Activated CD4-positive, alpha-beta T cell treated with anti-CD3 and anti-CD28 coated beads, Interleukin-2, amount 50 U/mL, for 4 hours (primary cell): ENCODE data around the gene PARVB.
A peak's percentile ranks its signal among the peaks of the same experiment; 100 is the strongest.
"Not testable (repeated sequence)": the region's sequence is repeated elsewhere in the genome, so short reads cannot be mapped to it uniquely, and the experiment has no call there.

Experiments
- DNase-seq, 2 experiments: peaks; one replicate each; pipeline ENCODE4 v3.0.0-alpha.2; 2020

The PARVB gene

DNA sequence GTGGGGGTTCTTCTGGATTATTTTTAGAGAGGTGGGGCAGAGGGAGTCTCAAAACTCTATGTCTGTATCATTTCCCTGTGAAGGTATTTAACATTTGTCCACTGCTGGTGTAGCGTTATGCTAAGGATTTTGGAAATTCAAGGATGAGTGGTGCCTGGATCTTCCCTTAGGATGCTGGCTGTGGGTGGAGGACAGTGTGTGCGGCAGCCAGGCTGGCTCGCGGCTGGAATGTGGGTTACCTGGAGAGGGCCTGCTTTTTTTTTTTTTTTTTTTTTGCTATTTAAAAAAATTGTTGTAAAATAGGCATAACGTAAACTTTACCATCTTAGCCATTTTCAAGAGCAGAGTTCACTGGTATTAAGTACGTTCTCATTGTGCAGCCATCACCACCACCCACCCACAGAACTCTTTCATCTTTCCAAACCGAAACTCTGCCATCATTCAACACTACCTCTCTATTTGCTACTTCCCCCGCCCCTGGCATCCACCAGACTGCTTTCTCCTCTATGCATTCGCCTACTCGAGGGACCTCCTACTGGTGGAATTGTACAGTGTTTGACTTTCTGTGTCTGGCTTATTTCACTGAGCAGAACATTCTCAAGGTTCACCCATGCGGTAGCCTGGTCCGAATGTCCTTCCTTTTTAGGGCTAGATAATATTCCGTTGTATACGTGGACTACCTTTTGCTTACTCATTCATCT lies 67.1 kb downstream of the PARVB start:
- DNase-seq = peak; percentile 5 to 29

DNA sequence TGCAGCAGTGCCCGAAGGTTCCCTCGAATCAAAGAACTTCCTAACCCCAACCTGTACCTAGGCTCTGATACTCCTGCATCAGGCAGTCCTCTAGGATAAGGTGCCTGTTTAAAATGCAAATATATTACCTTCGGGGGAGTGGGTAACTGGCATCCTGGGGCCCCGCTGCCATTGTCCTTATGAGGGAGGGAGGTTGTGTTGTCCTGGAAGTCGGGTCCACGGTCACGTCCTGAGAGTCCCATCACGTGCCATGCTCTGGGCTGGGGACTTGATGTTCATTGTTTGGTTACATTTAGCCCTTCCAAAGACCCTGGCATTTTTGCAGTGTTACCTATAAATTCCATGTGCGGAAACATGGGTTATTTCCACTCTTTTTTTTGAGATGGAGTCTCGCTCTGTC lies 67.6 kb downstream of the PARVB start:
- no peak for DNase-seq

DNA sequence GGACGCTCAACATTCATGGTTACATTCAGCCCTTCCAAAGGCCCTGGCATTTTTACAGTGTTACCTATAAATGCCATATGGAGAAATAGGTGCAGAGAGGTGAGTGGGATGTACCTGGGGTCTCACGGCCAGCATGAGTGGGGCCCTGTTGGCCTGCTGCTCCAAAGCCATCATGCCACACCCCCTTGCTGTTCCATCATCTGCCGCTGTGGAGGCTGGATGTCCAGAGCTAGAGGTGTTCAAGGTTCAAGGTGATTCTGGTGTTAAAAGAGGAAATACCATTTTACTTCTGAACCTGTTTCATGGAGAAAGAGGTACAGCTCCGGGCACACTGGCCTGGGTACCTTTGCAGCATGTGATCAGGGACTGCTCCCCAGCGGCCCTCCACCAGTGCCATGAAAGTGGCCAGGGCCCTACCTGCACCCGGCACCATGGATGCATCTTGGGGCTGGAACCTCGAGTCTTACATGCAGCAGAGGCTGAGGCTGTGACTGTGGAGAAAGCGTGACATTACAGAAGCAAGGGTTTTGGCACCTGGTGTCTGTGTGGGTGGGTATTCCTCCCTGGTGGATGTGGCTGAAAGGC lies 68.6 kb downstream of the PARVB start:
- DNase-seq = no peak

DNA sequence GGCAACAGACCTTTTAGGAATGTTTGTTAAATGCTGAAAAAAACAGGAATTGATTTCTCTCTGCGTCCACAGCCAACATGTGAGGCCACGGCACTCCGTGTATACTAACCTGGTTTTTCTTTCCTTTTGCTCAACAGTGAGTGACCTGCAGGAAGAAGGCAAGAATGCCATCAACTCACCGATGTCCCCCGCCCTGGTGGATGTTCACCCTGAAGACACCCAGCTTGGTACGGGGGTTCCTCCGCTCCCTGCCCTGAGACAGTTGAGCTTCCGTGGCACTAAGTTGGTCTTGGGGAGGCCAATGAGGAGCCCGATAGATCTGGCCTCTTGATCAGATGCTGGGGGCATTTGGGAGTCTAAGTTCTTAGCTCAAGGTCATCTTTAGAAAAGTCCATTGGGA lies 69.7 kb downstream of the PARVB start:
- no peak for DNase-seq

DNA sequence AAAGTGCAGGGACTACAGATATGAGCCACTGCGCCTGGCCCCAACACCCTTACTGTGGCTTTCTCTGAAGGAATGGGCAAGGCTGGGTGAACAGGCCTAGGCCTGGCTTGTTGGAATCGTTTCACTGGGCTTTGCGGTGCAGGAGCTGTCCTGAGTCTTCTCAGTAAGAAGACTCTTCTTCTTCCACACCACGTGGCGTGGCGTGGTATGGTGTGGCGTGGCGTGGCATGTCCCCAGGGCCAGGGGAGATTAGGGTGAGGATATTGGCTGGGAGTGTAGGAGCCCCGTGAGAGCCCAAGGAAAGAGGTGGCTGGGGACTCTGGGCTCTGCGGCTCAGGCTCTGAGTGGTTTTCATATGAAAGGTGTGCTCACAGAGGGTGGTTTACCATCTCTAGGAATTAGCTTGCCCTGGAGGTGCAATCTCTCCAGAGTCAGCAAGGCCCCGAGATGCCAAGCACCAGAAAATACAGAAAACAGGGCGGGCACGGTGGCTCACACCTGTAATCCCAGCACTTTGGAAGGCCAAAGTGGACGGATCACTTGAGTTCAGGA lies 70.7 kb downstream of the PARVB start:
- DNase-seq = no peak

DNA sequence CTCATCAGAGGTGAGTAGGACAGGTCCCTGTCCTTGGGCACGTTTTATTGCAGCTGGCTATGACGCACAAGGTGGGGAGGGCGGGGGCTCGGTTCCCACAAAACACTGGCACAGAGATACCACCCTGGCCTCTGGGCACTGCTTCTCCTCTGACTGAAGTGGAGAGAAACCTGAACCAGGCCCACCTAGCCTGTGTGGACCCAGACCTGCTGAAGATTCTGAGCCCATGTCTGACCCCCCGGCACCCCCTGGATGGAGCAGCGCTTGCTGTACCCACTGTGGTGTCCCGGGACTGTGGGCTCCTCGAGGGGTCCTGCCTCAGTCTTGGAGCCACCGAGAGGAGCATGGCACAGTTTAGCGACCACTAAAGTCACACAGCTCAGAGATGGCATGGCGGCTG lies 72.6 kb downstream of the PARVB start:
- no peak for DNase-seq

DNA sequence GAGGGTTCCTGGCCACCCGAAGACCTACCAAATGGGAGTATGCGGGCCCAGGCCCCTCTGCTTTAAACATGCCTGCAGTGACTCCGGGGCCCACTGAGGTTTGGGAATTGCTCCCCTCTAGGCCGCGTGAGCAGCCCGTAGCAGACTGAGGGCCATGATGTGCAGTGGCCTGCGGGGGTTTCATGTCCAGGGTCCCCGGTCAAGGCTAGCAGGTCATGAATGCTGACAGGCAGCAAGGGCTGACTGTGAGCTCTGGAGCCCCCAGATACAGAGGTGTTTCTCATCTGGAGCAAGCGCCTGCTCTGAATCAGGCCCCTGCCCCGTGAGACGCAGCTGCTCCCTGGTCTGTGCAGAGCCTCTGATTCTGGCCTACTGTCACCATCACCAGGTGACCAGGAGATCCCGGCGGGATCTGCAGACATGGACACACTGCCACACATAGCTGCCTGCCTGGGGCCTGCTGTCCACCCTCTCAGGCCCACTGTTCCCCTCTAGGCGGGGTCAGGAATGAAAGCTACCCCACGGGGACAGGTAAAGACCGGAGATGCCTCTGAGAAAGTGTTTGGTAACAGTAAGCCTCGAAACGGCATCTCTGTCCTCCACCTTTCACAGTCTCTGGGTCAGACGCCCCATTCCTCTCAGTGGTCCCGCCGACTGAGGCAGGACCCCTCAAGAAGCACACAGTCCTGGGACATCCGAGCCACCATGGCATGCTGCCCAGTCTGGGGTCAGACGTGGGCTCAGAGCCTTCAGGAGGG lies 73.3 kb downstream of the PARVB start:
- no peak for DNase-seq

DNA sequence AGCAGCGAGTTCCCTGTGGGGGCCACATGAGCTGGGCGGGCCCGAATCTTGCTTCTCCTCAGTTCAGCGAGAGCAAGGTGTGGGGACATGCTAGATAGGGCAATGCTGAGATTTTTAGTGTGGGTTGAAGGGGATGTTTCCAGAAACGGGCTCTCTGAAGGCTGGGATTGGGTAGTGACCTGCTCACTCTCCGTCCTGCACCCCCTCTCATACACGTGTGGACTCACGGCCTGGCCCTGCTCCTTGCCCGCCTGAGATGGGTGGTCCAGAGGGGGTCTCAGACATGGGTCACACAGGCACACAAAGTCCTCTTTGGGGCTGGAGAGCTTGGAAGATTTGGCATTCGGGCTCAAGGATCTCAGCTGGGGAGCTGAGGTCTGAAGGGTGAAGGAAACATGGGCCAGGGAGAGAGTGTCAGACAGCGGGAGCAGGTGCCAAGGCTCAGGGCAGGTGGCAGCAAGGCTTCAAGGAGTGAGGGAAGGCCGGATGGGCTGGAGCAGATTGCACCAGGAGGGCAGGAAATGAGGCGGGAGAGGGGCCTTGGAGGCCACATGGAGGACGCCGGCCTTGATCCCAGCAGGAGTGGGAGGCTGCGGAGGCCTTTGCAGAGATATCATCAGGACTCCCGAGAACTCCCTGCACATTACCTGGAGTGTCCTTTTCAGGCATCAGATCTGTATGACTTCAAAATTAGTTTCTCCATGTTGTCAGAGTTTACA lies 74.1 kb downstream of the PARVB start:
- DNase-seq = no peak

DNA sequence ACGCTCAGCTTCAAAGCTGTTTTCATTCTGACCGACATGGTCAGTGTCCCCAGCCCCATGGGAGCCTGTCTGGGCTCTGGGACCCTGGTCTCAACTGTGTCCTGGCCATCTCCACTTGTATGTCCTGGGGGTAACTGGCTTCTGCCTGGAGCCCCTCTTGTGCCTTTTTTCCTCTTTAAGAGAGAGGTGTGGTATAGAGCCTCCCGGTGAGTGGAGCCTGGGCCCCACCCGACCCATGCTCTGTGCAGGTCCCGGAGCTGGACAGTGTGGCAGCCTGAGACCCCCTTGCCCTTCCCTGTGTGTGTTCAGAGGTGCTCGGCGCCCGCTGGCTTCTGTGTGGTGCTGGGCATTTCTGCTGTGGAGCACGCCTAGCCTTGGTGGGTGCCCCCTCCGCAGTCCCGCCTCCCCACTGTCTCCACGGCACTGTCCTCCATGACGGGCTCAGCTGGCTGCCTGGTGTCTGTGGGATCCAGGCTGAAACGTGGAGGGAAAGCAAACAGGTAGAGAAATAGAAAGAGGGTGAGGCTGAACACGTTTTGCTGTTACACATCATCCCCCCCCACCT lies 74.9 kb downstream of the PARVB start:
- DNase-seq = no peak

DNA sequence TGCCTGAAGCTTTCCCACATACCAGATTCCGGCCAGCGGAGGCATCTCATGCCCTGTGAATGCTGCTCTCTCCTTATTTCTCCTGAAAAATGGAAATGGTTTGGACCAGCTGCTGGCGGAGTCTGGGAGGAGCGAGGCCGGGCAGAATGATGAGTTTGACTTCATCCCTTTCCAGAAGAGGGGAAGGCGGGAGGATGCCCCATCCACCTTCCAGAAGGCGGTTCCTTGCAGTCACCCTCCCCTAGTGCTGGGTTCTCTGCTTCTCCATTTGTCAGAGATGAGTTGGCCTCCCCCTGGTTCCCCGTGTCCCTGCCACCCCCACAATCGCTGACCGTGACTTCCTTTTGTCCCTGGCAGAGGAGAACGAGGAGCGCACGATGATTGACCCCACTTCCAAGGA lies 75.6 kb downstream of the PARVB start:
- no peak for DNase-seq

DNA sequence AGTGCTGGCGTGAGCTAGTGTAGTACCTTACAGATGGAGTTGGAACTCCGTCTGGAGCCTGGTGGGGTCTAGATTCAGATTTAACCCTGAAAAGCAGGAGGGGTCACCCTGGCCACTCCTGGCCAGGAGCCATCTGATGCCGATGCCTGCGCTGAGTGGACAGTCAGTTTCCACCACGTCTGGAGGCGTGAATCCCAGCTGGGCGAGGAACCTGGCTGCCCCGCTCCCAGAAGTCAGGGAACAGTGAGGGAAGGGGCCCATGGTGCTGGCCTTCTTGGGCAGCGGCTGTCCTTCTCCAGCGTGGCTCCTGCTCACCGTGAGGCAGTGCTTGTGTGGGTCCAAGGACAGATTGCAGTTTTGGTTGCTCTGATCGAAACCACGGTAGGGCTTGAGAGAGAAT lies 76.3 kb downstream of the PARVB start:
- DNase-seq = no peak

DNA sequence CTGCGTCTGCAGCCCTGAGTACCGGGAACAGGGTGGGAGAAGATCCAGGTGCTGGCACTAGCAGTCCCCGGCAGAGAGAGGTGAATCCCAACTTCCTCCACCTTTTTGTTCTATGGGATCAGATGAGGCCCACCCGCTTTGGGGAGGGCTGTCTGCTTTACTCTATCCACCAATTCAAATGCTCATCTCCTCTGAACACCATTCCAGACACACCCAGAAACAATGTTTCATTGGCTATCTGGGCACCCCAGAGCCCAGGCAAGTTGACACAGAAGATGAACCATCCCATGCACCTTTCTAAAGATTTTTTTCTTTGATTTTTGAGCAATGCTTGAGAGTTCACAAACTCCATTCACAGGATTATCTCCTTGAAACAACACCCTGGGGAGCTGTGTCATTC lies 78.0 kb downstream of the PARVB start:
- DNase-seq = no peak

DNA sequence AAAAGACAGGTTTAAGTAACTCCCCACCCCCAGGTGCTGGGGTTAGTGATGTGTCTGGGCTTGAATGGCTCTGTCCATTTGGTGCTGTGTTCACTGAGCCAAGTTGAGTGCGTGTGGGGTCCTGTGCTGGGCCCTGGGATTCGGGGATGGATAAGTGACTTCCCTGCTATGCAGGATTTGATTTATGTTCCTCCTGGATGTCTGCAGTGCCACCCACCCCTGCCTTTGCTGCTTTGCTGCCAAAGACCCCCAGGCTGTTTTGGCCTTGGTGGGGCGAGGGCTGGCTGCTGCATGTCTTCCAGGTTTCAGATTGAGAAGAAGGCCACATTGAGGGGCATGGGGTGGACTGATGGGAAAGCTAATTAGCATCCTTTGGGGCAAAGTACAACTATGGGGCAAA lies 78.8 kb downstream of the PARVB start:
- no peak for DNase-seq

DNA sequence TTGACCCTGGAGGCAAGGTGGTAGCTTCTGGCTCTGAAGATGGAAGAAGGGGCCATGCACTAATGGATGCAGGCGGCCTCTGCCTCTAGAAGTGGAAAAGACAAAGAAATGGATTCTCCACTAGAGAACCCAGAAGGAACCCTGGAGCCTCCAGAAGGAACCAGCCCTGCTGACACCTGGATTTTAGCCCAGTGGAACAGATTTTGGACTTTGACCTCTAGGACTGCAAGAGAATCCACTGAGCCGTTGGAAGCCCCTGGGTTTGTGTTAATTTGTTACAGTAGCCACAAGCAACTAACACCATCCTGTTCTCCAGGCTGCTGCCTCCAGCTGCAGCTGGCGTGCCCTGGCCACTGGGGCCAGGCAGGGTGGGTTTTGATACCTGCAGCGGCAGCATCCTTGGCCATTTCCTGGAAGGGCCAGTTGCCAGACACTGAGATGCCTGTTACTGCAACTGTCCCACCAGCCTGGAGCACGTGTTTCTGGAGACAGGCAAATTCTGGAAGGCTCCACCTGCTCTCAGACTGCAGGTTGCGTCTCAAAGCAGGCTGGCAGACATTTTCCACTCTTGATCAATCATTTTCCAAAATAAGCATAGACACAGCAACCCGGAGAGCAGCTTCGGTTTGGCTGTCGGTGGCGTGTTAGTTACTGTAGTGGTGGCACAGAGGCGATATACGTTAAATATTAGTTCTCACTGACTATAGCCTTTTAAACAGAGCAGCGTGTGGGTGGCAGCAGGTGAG lies 79.8 kb downstream of the PARVB start:
- no peak for DNase-seq

DNA sequence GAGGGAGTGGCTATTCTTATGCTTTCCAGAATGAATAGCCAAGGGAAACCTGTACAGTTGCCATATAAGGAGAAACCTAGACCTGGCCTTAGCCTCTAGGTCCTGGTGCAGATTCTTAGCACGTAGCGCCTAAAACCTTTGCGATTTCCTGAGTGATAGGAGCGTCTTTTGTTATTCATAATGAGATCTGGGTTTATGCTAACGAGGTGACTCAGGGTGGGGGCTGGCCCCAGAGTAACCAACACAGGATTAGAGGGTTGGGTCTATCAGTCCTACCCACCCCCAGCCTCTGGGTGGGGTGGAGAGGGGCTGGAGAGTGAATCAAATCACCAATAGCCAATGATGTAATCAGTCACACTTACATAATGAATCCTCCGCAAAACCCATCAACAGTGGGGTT lies 83.2 kb downstream of the PARVB start:
- DNase-seq = no peak

DNA sequence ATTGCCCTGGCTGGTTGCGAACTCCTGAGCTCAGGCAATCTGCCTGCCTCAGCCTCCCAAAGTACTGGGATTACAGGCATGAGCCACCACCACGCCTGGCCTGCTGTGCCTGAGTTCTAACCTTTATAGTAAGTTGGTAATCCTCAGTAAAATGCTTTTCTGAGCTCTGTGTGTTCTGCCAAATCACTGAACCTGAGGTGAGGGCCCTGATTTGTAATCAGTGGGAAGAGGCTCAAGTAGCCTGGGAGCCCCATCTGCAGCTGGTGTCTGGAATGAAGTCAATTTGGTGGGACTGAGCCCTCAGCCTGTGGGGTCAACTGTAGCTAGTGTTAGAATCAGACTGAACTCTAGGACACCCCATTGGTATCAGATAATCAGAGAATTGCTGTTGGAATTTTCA lies 84.0 kb downstream of the PARVB start:
- no peak for DNase-seq

DNA sequence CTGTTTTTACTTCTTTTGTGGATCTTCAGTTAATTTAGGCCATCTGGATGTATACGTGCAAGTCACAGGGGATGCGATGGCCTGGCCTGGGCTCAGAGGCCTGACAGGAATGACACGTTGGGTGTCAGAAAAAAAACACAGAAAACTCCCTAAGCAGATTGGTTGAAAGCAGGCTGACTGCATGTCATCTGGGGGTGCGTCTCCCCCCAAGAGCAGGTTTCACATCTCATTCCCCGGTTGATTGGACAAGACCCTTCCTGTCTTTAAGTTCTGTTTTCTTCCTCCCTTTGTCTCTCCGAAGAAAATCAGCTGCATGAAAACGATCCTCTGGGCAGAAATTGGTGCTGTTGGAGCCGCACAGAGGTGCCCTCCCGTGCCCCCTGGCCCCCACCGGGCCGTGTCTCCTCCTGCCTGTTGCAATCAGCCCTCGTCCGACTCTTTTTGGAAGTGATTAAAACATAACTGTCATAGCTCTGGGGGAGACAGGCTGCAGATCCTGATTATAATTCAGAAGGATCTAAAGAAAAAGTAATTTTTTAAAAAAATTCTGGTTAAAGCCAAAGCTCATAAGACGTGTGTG lies 84.8 kb downstream of the PARVB start:
- no peak for DNase-seq

DNA sequence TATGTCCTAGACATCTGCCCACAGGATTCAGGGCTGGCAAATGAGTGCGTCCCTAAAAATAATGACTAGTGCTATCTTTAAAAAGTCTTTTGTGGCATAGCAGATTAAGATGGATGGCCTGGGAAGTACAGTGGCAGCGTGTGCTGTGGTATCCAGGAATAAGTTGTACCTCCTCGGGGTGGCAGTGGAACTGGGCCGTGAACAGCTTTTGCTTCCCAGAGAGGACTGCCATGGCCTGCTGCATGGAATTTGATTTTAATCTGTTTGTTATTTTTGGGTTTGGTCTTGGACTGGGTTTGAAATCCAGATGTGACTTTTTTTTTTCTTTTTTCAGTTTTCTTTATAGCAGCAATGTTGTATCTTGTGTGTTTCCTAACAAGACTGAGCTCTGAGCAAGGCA lies 85.3 kb downstream of the PARVB start:
- DNase-seq = no peak

DNA sequence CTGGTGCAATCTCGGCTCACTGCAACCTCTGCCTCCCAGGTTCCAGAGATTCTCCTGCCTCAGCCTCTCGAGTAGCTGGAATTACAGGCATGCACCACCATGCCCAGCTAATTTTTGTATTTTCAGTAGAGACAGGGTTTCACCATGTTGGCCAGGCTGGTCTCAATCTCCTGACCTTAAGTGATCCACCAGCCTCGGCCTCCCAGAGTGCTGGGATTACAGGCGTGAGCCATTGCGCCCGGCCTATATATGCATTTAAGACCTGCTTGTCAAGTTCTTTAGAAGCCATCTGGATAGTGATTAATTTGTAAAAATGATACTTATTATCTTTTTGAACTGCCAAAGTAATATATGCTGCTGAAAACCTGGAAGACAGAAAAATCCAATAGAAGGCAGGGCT lies 86.6 kb downstream of the PARVB start:
- not testable (repeated sequence) for DNase-seq

DNA sequence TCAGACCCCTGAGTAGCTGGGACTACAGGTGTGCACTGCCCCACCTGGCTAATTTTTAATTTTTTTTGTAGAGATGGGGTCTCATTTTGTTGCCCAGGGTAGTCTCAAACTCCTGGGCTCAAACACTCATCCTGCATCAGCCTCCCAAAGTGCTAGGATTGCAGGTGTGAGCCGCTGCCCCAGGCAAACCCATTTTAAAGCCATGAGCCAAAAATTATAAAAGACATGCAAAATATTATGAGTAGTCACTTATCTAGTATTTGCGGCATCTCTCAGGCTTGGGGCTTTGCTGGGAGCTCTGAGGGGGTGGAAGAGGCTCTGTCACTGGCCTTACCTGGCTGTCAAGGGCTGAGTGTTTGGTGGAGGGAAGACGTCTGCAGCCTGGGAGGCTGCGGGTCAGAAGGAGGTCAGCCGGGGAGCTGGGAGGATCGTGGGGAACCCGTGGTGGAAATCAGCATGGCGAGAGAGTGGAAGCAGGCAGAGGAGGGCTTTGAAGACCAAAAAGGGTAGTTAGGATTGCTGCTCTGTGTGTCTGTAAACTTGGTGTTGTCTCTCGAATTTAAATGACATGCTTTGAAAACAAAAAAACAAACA lies 87.6 kb downstream of the PARVB start:
- DNase-seq = no peak

DNA sequence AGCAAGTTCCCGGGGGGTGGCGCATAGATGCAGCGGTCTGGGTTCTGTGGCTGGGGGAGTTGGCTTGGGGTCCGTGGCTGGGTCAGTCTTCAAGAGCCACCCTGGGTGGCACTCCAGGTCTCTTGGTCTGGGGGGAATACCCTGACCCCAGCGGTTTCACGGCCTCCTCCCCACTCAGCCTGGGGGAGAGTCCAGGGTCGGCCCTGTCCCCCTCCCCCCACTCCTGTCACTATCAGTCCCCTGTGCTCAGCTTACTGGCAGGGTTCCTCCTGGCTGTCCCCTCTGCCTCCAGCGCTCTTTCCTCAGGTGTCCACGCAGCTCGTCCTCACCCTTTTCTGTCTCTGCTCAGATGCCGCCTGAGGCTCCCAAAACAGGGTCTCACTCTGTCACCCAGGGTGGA lies 88.1 kb downstream of the PARVB start:
- no peak for DNase-seq

DNA sequence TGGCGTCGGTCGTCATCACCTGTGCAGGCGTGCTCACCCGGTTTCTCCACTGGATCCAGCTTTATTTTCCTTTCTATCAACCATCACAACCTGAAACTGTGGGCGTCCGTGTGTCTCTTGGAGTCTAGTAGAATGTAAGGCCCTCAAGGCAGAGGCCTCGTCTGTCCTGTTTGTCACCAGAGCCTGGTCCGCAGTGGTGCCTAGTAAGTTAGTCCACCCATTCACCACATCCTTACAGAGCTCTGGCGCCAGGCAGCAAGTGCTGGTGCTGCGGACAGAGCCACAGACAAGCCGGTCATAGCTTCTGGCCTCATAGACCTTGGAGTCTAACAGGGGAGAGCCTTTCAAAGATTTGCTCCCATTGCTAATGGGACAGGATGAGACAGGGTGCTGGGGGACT lies 92.2 kb downstream of the PARVB start:
- no peak for DNase-seq
